ENCODE measurements around the gene SRSF2.
"Not testable (repeated sequence)": the region's sequence is repeated elsewhere in the genome, so short reads cannot be mapped to it uniquely, and the experiment has no call there.

Gene SRSF2

GRCh38 chr17:76745785-76746184 is 8.7 kb upstream of the SRSF2 start:
- not testable (repeated sequence) for H3K4me1 Mint-ChIP-seq, H3K27me3 Mint-ChIP-seq, H3K27ac Mint-ChIP-seq, H3K9me3 Mint-ChIP-seq, H3K4me3 Mint-ChIP-seq, ATAC-seq
- H3K36me3 Mint-ChIP-seq: peaks cover 52% of the 10 kb centered on the region

GRCh38 chr17:76744747-76745146 is 7.6 kb upstream of the SRSF2 start:
- H3K4me3 Mint-ChIP-seq: no peak overlapping the region
- peaks cover 48% of the 10 kb centered on the region for H3K36me3 Mint-ChIP-seq
- H3K4me1 Mint-ChIP-seq: peaks cover 2% of the 10 kb centered on the region
- H3K27me3 Mint-ChIP-seq: no peaks in the 10 kb centered on the region
- H3K27ac Mint-ChIP-seq: no peak overlapping the region
- no peak for ATAC-seq
- H3K9me3 Mint-ChIP-seq: no peaks in the 10 kb centered on the region

- ATAC-seq: no peak
- Mint-ChIP-seq H3K36me3 (peaks cover 36% of the 10 kb centered on the region), H3K4me1 (peaks cover 18% of the 10 kb centered on the region), H3K9me3 (no peaks in the 10 kb centered on the region), H3K27me3 (no peaks in the 10 kb centered on the region), H3K4me3 (no peak overlapping the region), H3K27ac (no peak overlapping the region)
Observed at GRCh38 chr17:76742958-76743357, 5.8 kb upstream of the SRSF2 start.

- no peaks in the 10 kb centered on the region for H3K27me3 Mint-ChIP-seq
- H3K27ac Mint-ChIP-seq: no peak overlapping the region
- peaks cover 25% of the 10 kb centered on the region for H3K4me1 Mint-ChIP-seq
- H3K9me3 Mint-ChIP-seq: no peaks in the 10 kb centered on the region
- peaks cover 33% of the 10 kb centered on the region for H3K36me3 Mint-ChIP-seq
- ATAC-seq: no peak
- H3K4me3 Mint-ChIP-seq: no peak overlapping the region
Observed at GRCh38 chr17:76740329-76741118, 3.4 kb upstream of the SRSF2 start.

GRCh38 chr17:76739568-76740115 is 2.5 kb upstream of the SRSF2 start:
- H3K27me3 Mint-ChIP-seq, ATAC-seq, H3K9me3 Mint-ChIP-seq, H3K4me3 Mint-ChIP-seq, H3K27ac Mint-ChIP-seq: not testable (repeated sequence)
- H3K36me3 Mint-ChIP-seq: peaks cover 34% of the 10 kb centered on the region
- H3K4me1 Mint-ChIP-seq: peaks cover 33% of the 10 kb centered on the region

GRCh38 chr17:76738468-76738850 is 1.3 kb upstream of the SRSF2 start:
- peaks cover 40% of the 10 kb centered on the region for H3K36me3 Mint-ChIP-seq
- H3K4me1 Mint-ChIP-seq: peaks cover 44% of the 10 kb centered on the region
- H3K27ac Mint-ChIP-seq: peak overlapping the region; percentile 98
- H3K4me3 Mint-ChIP-seq: peak overlapping the region; percentile 96
- no peaks in the 10 kb centered on the region for H3K9me3 Mint-ChIP-seq
- no peaks in the 10 kb centered on the region for H3K27me3 Mint-ChIP-seq
- no peak for ATAC-seq

GRCh38 chr17:76737676-76738467 is 741 bp upstream of the SRSF2 start, which contains the start of gene MFSD11:
Gene MFSD11 (plus strand): TSS chr17:76738119. CDS start chr17:76738353, 234 bp downstream.
- Mint-ChIP-seq H3K9me3 (no peaks in the 10 kb centered on the region), H3K36me3 (peaks cover 44% of the 10 kb centered on the region), H3K4me1 (peaks cover 50% of the 10 kb centered on the region), H3K27me3 (no peaks in the 10 kb centered on the region), H3K27ac (peak within 1 kb of the TSS; percentile 98), H3K4me3 (peak within 1 kb of the TSS; percentile 96)
- ATAC-seq: peak; percentile 85

- no peaks in the 10 kb centered on the region for H3K27me3 Mint-ChIP-seq
- H3K4me1 Mint-ChIP-seq: peaks cover 61% of the 10 kb centered on the region
- H3K36me3 Mint-ChIP-seq: peaks cover 38% of the 10 kb centered on the region
Observed at GRCh38 chr17:76736349-76737081, 616 bp downstream of the SRSF2 start.

GRCh38 chr17:76735586-76736348 is 1.4 kb downstream of the SRSF2 start:
- Mint-ChIP-seq H3K9me3 (no peaks in the 10 kb centered on the region), H3K36me3 (peaks cover 38% of the 10 kb centered on the region)

More at GRCh38 chr17:76736349-76737081, 616 bp downstream of the SRSF2 start:
- ATAC-seq: peak; percentile 51
- Mint-ChIP-seq H3K27ac (peak overlapping the region; percentile 98), H3K9me3 (no peaks in the 10 kb centered on the region), H3K4me3 (peak overlapping the region; percentile 96)

GRCh38 chr17:76735006-76735405 is 2.1 kb downstream of the SRSF2 start:
- H3K27ac Mint-ChIP-seq: peak overlapping the region; percentile 98

More at GRCh38 chr17:76735586-76736348, 1.4 kb downstream of the SRSF2 start:
- H3K27ac Mint-ChIP-seq: peak overlapping the region; percentile 98
- peaks cover 66% of the 10 kb centered on the region for H3K4me1 Mint-ChIP-seq
- ATAC-seq: no peak
- H3K4me3 Mint-ChIP-seq: peak overlapping the region; percentile 96
- no peaks in the 10 kb centered on the region for H3K27me3 Mint-ChIP-seq

GRCh38 chr17:76734080-76734840 is 2.9 kb downstream of the SRSF2 start:
- Mint-ChIP-seq H3K36me3 (peaks cover 37% of the 10 kb centered on the region), H3K27me3 (no peaks in the 10 kb centered on the region), H3K4me1 (peaks cover 69% of the 10 kb centered on the region), H3K4me3 (peak overlapping the region; percentile 96), H3K27ac (peak overlapping the region; percentile 98), H3K9me3 (no peaks in the 10 kb centered on the region)
- ATAC-seq: no peak

More at GRCh38 chr17:76735006-76735405, 2.1 kb downstream of the SRSF2 start:
- Mint-ChIP-seq H3K4me3 (peak overlapping the region; percentile 96), H3K27me3 (no peaks in the 10 kb centered on the region), H3K36me3 (peaks cover 37% of the 10 kb centered on the region), H3K4me1 (peaks cover 68% of the 10 kb centered on the region), H3K9me3 (no peaks in the 10 kb centered on the region)
- no peak for ATAC-seq

- Mint-ChIP-seq H3K4me1 (peaks cover 70% of the 10 kb centered on the region), H3K36me3 (peaks cover 37% of the 10 kb centered on the region), H3K27me3 (no peaks in the 10 kb centered on the region), H3K9me3 (no peaks in the 10 kb centered on the region), H3K4me3 (peak overlapping the region; percentile 96), H3K27ac (peak overlapping the region; percentile 98)
- ATAC-seq: no peak
Observed at GRCh38 chr17:76733618-76733957, 3.5 kb downstream of the SRSF2 start.

- H3K4me3 Mint-ChIP-seq: peak overlapping the region; percentile 96
- H3K4me1 Mint-ChIP-seq: peaks cover 70% of the 10 kb centered on the region
- H3K9me3 Mint-ChIP-seq: no peaks in the 10 kb centered on the region
- H3K27ac Mint-ChIP-seq: peak overlapping the region; percentile 98
- peaks cover 37% of the 10 kb centered on the region for H3K36me3 Mint-ChIP-seq
- no peak for ATAC-seq
- H3K27me3 Mint-ChIP-seq: no peaks in the 10 kb centered on the region
Observed at GRCh38 chr17:76732734-76733617, 4.2 kb downstream of the SRSF2 start.
